Measurements from ENCODE around the gene IGSF21. TPM values are rescaled to one million over a fixed set of nuclear protein-coding genes. Genes with fewer than 3 reads are reported as not detected.

IGSF21 gene
- total RNA-seq, 1 experiment from 2014 or later = 5.2 TPM

DNA sequence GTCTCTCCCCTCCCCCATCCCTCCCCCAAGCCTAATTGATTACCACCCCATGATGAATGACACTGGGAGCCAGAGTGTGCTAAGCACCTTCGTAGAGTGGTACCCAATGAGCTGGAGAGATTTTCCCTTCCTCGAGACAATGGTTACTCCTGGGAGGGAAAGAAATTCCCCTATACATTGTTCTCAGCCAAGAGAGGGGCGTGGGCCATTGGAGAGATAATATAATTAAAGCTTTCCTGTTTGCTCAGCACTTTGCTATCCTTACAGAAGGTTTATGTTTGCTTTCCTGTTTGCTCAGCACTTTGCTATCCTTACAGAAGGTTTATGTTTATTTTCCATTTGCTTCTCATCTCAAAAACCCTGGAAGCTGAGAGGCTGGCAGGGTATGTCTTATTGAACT is 247.0 kb downstream of the IGSF21 start:
- H2AK5ac ChIP-seq (ENCODE audit: insufficient read length, low read length) = no peak overlapping the region
- no peak overlapping the region for H3K56ac ChIP-seq (ENCODE audit: insufficient read length, low read depth, low read length)
- no peak overlapping the region for H2BK5ac ChIP-seq (ENCODE audit: insufficient read length, low read length)
- Mint-ChIP-seq H3K4me3 (no peak overlapping the region), H3K27me3 (ENCODE audit: low read depth) (peaks cover 6% of the 10 kb centered on the region), H3K4me1 (peaks cover 29 to 52% of the 10 kb centered on the region in 2 experiments), H3K9me3 (no peaks in the 10 kb centered on the region), H3K27ac (no peak overlapping the region), H3K36me3 (ENCODE audit: insufficient read depth in 1 of 3, low read depth in 3 of 3) (no peaks in the 10 kb centered on the region)
- H3K18ac ChIP-seq (ENCODE audit: insufficient read length, low read depth, low read length) = no peak overlapping the region
- no peak overlapping the region for H2BK120ac ChIP-seq (ENCODE audit: low read depth, low read length, poor library complexity, severe bottlenecking)
- no peaks in the 10 kb centered on the region for H3K27me3 ChIP-seq (ENCODE audit: insufficient read depth, low read length)
- no peak overlapping the region for H3K23ac ChIP-seq (ENCODE audit: insufficient read length, low read depth, low read length)
- no peak overlapping the region for H2AFZ ChIP-seq (ENCODE audit: low read length)
- H3T11ph ChIP-seq (ENCODE audit: low read length) = no peak overlapping the region
- no peak overlapping the region for H3K27ac ChIP-seq (ENCODE audit: insufficient read length, low read depth, low read length)
- no peak for DNase-seq
- H3K79me1 ChIP-seq (ENCODE audit: insufficient read depth, low read depth, low read length, poor library complexity, severe bottlenecking) = no peaks in the 10 kb centered on the region
- H3K9me3 ChIP-seq (ENCODE audit: control insufficient read depth, low read depth, low read length) = no peaks in the 10 kb centered on the region
- H4K8ac ChIP-seq (replicated peaks; ENCODE audit: insufficient read length, low read depth, low read length) = no peak overlapping the region
- no peak overlapping the region for H2BK20ac ChIP-seq (ENCODE audit: low read depth, low read length, poor library complexity, severe bottlenecking)
- no peak overlapping the region for H4K5ac ChIP-seq (ENCODE audit: insufficient read length, low read depth, low read length)
- no peak overlapping the region for H2BK12ac ChIP-seq (ENCODE audit: insufficient read length, low read depth, low read length)
- no peak overlapping the region for H3K4me2 ChIP-seq (ENCODE audit: insufficient read depth, insufficient read length, low read length)
- H3K4me1 ChIP-seq (ENCODE audit: insufficient read depth, low read length) = no peaks in the 10 kb centered on the region
- H3K9ac ChIP-seq (ENCODE audit: extremely low read depth, insufficient read length, low read length) = no peak overlapping the region
- TF ChIP-seq, protein P1, sequence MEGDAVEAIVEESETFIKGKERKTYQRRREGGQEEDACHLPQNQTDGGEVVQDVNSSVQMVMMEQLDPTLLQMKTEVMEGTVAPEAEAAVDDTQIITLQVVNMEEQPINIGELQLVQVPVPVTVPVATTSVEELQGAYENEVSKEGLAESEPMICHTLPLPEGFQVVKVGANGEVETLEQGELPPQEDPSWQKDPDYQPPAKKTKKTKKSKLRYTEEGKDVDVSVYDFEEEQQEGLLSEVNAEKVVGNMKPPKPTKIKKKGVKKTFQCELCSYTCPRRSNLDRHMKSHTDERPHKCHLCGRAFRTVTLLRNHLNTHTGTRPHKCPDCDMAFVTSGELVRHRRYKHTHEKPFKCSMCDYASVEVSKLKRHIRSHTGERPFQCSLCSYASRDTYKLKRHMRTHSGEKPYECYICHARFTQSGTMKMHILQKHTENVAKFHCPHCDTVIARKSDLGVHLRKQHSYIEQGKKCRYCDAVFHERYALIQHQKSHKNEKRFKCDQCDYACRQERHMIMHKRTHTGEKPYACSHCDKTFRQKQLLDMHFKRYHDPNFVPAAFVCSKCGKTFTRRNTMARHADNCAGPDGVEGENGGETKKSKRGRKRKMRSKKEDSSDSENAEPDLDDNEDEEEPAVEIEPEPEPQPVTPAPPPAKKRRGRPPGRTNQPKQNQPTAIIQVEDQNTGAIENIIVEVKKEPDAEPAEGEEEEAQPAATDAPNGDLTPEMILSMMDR (conservative IDR thresholded peaks at IDR 0.05) = no peak
- peaks cover 3% of the 10 kb centered on the region for H4K20me1 ChIP-seq (ENCODE audit: control insufficient read depth, insufficient read depth, insufficient read length)
- no peak overlapping the region for H4K91ac ChIP-seq (ENCODE audit: insufficient read length, low read depth, low read length)
- H3K4ac ChIP-seq (ENCODE audit: low read depth, low read length) = no peak overlapping the region
- no peak overlapping the region for H3K14ac ChIP-seq (ENCODE audit: insufficient read depth, low read length)
- H3K23me2 ChIP-seq (ENCODE audit: insufficient read length, low read depth, low read length, poor library complexity, severe bottlenecking) = no peaks in the 10 kb centered on the region
- H2BK15ac ChIP-seq (ENCODE audit: low read depth, low read length) = no peak overlapping the region
- no peaks in the 10 kb centered on the region; the same call in 1 of the 2 replicates for H3K79me2 ChIP-seq (ENCODE audit: insufficient read depth, low read length)
- WGBS (ENCODE audit: extremely low coverage, insufficient read length, low lambda C conversion rate) = no CpG with 5 or more reads among the region's 3 CpGs

Measured in H9 (cell line).